A673 (cell line): ENCODE measurements around the gene SFXN5.

Source experiments
- EZH2 ChIP-seq: fragments of 200-600 bp; sonication (generic); IDR thresholded peaks from 2 replicates; pipeline ENCODE4 v1.6.1; 2017; ENCODE audit warnings: borderline replicate concordance, low read depth, mild to moderate bottlenecking, mixed read lengths, antibody characterized with exemption, low read length; ENCODE audit not compliant: poor library complexity, severe bottlenecking
- TF ChIP-seq, protein P1 (sequence below): fragments of 300-800, 200-600 bp; sonication (generic); conservative IDR thresholded peaks from 2 replicates; pipeline ENCODE4 v1.5.1; 2017; ENCODE audit warnings: low read depth, mild to moderate bottlenecking, antibody characterized with exemption, low read length, moderate library complexity, mixed read lengths

DNA sequence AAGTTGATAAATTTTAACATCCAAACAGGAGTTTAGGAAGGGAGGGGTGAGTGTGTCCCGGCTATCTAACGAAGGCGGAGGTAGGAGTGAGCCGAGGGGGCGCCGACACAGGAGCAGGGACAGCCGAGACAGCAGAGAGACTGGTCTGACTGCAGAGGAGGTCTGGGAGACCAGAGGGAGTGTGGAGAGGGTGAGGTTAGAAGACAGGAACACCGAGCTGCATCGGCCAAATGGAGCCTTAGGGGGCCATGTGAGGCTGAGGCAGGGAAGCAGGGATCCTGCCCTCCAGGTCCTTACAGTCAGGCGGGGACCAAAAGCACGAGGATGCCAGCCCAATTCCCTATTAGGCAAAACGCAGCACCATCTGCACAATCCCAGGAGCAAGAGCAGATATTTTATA lies 67.0 kb downstream of the SFXN5 start:
- TF ChIP-seq, protein P1, sequence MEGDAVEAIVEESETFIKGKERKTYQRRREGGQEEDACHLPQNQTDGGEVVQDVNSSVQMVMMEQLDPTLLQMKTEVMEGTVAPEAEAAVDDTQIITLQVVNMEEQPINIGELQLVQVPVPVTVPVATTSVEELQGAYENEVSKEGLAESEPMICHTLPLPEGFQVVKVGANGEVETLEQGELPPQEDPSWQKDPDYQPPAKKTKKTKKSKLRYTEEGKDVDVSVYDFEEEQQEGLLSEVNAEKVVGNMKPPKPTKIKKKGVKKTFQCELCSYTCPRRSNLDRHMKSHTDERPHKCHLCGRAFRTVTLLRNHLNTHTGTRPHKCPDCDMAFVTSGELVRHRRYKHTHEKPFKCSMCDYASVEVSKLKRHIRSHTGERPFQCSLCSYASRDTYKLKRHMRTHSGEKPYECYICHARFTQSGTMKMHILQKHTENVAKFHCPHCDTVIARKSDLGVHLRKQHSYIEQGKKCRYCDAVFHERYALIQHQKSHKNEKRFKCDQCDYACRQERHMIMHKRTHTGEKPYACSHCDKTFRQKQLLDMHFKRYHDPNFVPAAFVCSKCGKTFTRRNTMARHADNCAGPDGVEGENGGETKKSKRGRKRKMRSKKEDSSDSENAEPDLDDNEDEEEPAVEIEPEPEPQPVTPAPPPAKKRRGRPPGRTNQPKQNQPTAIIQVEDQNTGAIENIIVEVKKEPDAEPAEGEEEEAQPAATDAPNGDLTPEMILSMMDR: no peak
- no peak for TF ChIP-seq EZH2
